ENCODE results near the gene CEP290. TPM values are rescaled to one million over a fixed set of nuclear protein-coding genes. Genes with fewer than 3 reads are reported as not detected.

Gene CEP290
- total RNA-seq, result 1 to 10 TPM; 5.8 to 7.6 TPM
- long read RNA-seq, partial matches to known transcripts, result 1 of 2 reads
- long read RNA-seq, other reads (novel, unspliced or antisense), result 1 of 2 reads

- peak; percentile 99 for ATAC-seq
- intact Hi-C loops (cut with DNase I), result no loop called here
- DNase-seq, result peak; percentile 95
Measured at GRCh38 chr12:88141774-88142609, at the start of gene CEP290, which contains the start of gene TMTC3. CEP290 (minus strand) TSS chr12:88142088; CDS start chr12:88141307, 781 bp downstream. TMTC3 (plus strand) TSS chr12:88142307; CDS start chr12:88148316, 6,009 bp downstream.

GRCh38 chr12:88188180-88188579 is 46.3 kb upstream of the CEP290 start:
- DNase-seq, result no peak
- ATAC-seq, result no peak
- intact Hi-C loops (cut with DNase I), result no loop called here

- DNase-seq (no peak), ATAC-seq (no peak)
- intact Hi-C loops (cut with DNase I), result no loop called here
Measured at GRCh38 chr12:88187571-88187970, 45.7 kb upstream of the CEP290 start.

- intact Hi-C loops (cut with DNase I), result no loop called here
- ATAC-seq (no peak), DNase-seq (no peak)
Measured at GRCh38 chr12:88185988-88186387, 44.1 kb upstream of the CEP290 start.

GRCh38 chr12:88185279-88185678 is 43.4 kb upstream of the CEP290 start:
- ATAC-seq (no peak), DNase-seq (no peak)
- intact Hi-C loops (cut with DNase I), result no loop called here

- ATAC-seq (no peak), DNase-seq (no peak)
- intact Hi-C loops (cut with DNase I), result no loop called here
Measured at GRCh38 chr12:88184196-88184595, 42.3 kb upstream of the CEP290 start.

- no peak for ATAC-seq
- intact Hi-C loops (cut with DNase I), result no loop called here
- no peak for DNase-seq
Measured at GRCh38 chr12:88182416-88182815, 40.5 kb upstream of the CEP290 start.

GRCh38 chr12:88181881-88182280 is 40.0 kb upstream of the CEP290 start:
- intact Hi-C loops (cut with DNase I), result no loop called here
- ATAC-seq, result no peak
- no peak for DNase-seq

GRCh38 chr12:88179436-88180014 is 37.6 kb upstream of the CEP290 start:
- no peak for ATAC-seq
- DNase-seq, result no peak
- intact Hi-C loops (cut with DNase I), result no loop called here

GRCh38 chr12:88175544-88175943 is 33.7 kb upstream of the CEP290 start:
- no peak for DNase-seq
- no peak for ATAC-seq
- intact Hi-C loops (cut with DNase I), result no loop called here

GRCh38 chr12:88172844-88173407 is 31.0 kb upstream of the CEP290 start:
- DNase-seq, result no peak
- no peak for ATAC-seq
- intact Hi-C loops (cut with DNase I), result no loop called here

GRCh38 chr12:88167384-88167783 is 25.5 kb upstream of the CEP290 start:
- intact Hi-C loops (cut with DNase I), result no loop called here
- ATAC-seq (no peak), DNase-seq (no peak)

GRCh38 chr12:88166179-88166578 is 24.3 kb upstream of the CEP290 start:
- ATAC-seq, result no peak
- intact Hi-C loops (cut with DNase I), result no loop called here
- DNase-seq, result no peak

GRCh38 chr12:88163371-88163770 is 21.5 kb upstream of the CEP290 start:
- DNase-seq (no peak), ATAC-seq (no peak)
- intact Hi-C loops (cut with DNase I), result no loop called here

- intact Hi-C loops (cut with DNase I), result no loop called here
- no peak for DNase-seq
- ATAC-seq, result no peak
Measured at GRCh38 chr12:88156075-88156654, 14.3 kb upstream of the CEP290 start.

GRCh38 chr12:88153959-88154358 is 12.1 kb upstream of the CEP290 start:
- ATAC-seq, result no peak
- DNase-seq, result no peak
- intact Hi-C loops (cut with DNase I), result loop anchor here in 1 of 2 donors (5.0 kb wide), 1 partner anchor 843 kb away; no protein-coding TSS in a partner anchor

- ATAC-seq (no peak), DNase-seq (no peak)
- intact Hi-C loops (cut with DNase I), result loop anchor here in 1 of 2 donors (5.0 kb wide), 1 partner anchor 847 kb away; no protein-coding TSS in a partner anchor
Measured at GRCh38 chr12:88150063-88150462, 8.2 kb upstream of the CEP290 start.

- ATAC-seq (no peak), DNase-seq (no peak)
- intact Hi-C loops (cut with DNase I), result no loop called here
Measured at GRCh38 chr12:88145567-88146505, 3.9 kb upstream of the CEP290 start.

Data from left cardiac atrium (tissue), 4 donors.